Right lobe of liver (tissue), 6 donors: Measurements from ENCODE around the gene OPRM1. TPM values are rescaled to one million over a fixed set of nuclear protein-coding genes. Genes with fewer than 3 reads are reported as not detected.

ENCODE experiments used
- ATAC-seq, 4 donors: fragments of 200-7000 bp; cut with Tn5 transposase; one replicate each; pipeline ENCODE4 v1.9.1; 2020; ENCODE audit warnings: mild to moderate bottlenecking in 4 of 4, moderate library complexity in 4 of 4
- DNase-seq, 3 donors: peaks; one replicate each; pipeline ENCODE4 v3.0.0-alpha.2; 2020
- H3K27ac ChIP-seq, 3 donors: fragments of 200-600 bp; one replicate each; pipeline ENCODE4 v1.8.0; 2022
- H3K27me3 ChIP-seq, 2 donors: fragments of 200-600 bp; one replicate each; pipeline ENCODE4 v1.8.0; 2022
- H3K36me3 ChIP-seq, 4 donors: fragments of 200-600 bp; sonication (generic) in 1 of 4; one replicate each; pipeline versions ENCODE4 v1.5.1 to v1.8.0; 2017 to 2022; ENCODE audit warnings: control low read depth in 1 of 4
- H3K4me1 ChIP-seq, 4 donors: fragments of 200-600 bp; sonication (generic) in 1 of 4; one replicate each; pipeline versions ENCODE4 v1.5.1 to v1.8.0; 2017 to 2022; ENCODE audit warnings: control low read depth in 1 of 4
- H3K4me3 ChIP-seq, 3 donors: fragments of 200-600 bp; one replicate each; pipeline ENCODE4 v1.8.0; 2022
- H3K9me3 ChIP-seq, 4 donors: fragments of 200-600 bp; sonication (generic) in 1 of 4; one replicate each; pipeline versions ENCODE4 v1.5.1 to v1.8.0; 2017 to 2022; ENCODE audit warnings: control low read depth in 1 of 4
- POLR2A ChIP-seq: fragments of 450-650 bp; IDR thresholded peaks from one replicate; pipeline ENCODE4 v1.6.1; 2017; ENCODE audit warnings: antibody characterized with exemption, mild to moderate bottlenecking
- WGBS: methylation state at CpG from one replicate; pipeline ENCODE4 v1.1.6; 2018; ENCODE audit warnings: low coverage, low lambda C conversion rate; ENCODE audit not compliant: insufficient coverage; ENCODE audit errors: missing lambda C conversion rate; 5-methylcytosine and 5-hydroxymethylcytosine counted together
- intact Hi-C, 2 donors: fragments of 100-400 bp; cut with DNase I; formaldehyde crosslinking; loops; one replicate each; pipeline versions ENCODE4 v1.11.2 to v1.14.1; 2022
- total RNA-seq, 6 experiments: library from RNA; depleted of rRNA in 2 of 6; stranded (reverse); fragments of >200 nt in 2 of 6; fragmentation: NEBNext Ultra II Directional in 3 of 6; extraction: Animal tissue kit (Norgen Biotek cat#: 25700) in 3 of 6; gene quantifications; one replicate each; pipeline versions ENCODE4 v1.1.0 to v1.2.4, GENCODE V29; 2016 to 2023
- TF ChIP-seq, protein P1 (sequence below), 4 donors: fragments of 200-600 bp in 3 of 4; fragments of 450-650 bp in 1 of 4; IDR thresholded peaks; one replicate each; pipeline versions ENCODE4 v1.5.1 to v1.8.0; 2016 to 2022; ENCODE audit warnings: antibody characterized with exemption in 4 of 4, mild to moderate bottlenecking in 2 of 4
- donor health status: DM: no; HTN: yes; CAD: no.
- donor health status: DM: no; HTN: no; CAD: no.
- donor health status: DM: no; HTN: no; CAD: no.
- donor health status: DM: no; HTN: yes; CAD: no.
- donor health status: DM: no; HTN: yes; CAD: no.

The OPRM1 gene
- total RNA-seq, 6 experiments from 2014 or later, result not detected

DNA sequence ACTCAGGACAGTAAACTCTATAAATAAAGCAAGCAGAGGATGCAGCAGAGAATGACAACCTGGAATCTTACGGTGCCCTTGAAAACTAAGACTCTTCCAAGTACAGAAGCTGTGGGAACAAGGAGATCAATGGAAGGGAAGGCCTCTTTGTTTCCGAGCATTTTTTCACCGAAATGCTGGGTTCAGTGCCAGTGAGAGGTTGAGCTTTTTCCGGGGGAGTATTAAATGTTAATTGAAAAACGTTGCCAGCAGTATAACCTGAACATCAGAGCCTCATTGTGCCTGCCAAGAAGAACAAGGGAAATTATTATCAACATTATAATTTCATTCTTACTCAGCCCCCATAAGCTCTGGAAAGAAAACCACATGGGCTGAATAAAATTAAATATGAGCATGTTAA, 17.5 kb downstream of the OPRM1 start:
- Histone ChIP-seq H3K27me3 (no peaks in the 10 kb centered on the region), H3K36me3 (no peaks in the 10 kb centered on the region), H3K4me1 (no peaks in the 10 kb centered on the region), H3K9me3 (no peaks in the 10 kb centered on the region), H3K27ac (no peak overlapping the region), H3K4me3 (no peak overlapping the region)
- TF ChIP-seq POLR2A, result no peak
- TF ChIP-seq, protein P1, sequence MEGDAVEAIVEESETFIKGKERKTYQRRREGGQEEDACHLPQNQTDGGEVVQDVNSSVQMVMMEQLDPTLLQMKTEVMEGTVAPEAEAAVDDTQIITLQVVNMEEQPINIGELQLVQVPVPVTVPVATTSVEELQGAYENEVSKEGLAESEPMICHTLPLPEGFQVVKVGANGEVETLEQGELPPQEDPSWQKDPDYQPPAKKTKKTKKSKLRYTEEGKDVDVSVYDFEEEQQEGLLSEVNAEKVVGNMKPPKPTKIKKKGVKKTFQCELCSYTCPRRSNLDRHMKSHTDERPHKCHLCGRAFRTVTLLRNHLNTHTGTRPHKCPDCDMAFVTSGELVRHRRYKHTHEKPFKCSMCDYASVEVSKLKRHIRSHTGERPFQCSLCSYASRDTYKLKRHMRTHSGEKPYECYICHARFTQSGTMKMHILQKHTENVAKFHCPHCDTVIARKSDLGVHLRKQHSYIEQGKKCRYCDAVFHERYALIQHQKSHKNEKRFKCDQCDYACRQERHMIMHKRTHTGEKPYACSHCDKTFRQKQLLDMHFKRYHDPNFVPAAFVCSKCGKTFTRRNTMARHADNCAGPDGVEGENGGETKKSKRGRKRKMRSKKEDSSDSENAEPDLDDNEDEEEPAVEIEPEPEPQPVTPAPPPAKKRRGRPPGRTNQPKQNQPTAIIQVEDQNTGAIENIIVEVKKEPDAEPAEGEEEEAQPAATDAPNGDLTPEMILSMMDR (IDR thresholded peaks at IDR 0.05), result no peak
- 55% methylated on average over 5 of the region's 5 CpGs for WGBS
- intact Hi-C loops, result no loop called here
- DNase-seq (no peak), ATAC-seq (no peak)

DNA sequence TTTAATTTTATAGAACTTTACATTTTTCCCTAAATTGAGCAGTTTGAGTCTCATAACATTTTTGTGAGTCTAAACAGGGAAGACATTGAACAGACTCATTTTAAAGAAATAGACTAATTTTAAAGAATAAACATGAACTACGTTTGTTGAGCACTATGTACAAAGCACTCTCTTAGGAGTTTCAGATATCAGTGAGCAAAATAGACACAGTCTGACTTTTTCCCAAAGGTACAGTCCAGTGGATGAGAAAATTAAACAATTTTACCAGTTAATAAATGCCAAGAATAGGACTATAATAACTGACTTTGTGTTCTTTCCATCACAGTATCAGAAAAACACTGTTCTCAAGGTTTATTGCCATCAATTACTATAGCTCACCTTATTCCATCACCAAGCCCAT, 18.1 kb downstream of the OPRM1 start:
- no peak overlapping the region for H3K4me3 ChIP-seq
- DNase-seq (no peak), ATAC-seq (no peak)
- no peaks in the 10 kb centered on the region for H3K36me3 ChIP-seq
- no peaks in the 10 kb centered on the region for H3K9me3 ChIP-seq
- 15% methylated on average over 1 of the region's 1 CpG for WGBS
- TF ChIP-seq, protein P1 (IDR thresholded peaks at IDR 0.05), result no peak
- no peak for TF ChIP-seq POLR2A
- no peak overlapping the region for H3K27ac ChIP-seq
- intact Hi-C loops, result no loop called here
- H3K4me1 ChIP-seq, result no peaks in the 10 kb centered on the region
- H3K27me3 ChIP-seq, result no peaks in the 10 kb centered on the region

DNA sequence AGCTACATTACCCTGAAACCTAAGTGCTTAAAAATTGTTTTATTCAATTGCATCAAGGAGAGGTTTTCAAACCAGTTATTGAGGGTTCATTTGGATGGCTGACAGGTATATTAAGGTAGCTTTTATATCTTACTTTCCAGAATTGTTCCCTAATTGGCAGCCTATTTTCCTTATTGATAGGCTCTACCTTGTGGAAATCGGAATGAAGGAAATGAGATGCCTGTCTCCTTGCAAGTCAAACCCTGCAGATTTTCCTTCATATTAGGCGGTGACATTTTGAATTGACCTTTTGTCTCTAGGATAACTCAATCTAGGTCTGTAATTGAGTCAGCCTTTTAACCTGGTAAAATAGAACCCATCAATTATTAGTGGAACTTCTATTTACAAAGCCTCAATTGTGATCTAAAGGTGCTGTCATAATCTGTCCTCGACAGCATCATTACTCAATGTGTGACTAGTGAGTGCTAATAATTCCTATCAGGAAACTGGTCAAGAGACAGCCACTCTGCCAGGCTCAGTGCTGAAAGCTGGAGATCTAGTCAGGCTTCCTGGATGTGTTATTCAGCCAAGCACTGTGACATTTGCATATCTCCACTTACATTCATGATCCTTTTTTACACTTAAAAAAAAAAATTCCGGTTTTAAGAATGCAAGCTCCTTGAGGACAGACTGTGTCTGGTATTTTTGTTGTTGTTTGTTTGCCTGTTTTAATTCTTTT, 20.1 kb downstream of the OPRM1 start:
- TF ChIP-seq, protein P1 (IDR thresholded peaks at IDR 0.05), result no peak
- no peak for TF ChIP-seq POLR2A
- ATAC-seq, result no peak
- intact Hi-C loops, result no loop called here

DNA sequence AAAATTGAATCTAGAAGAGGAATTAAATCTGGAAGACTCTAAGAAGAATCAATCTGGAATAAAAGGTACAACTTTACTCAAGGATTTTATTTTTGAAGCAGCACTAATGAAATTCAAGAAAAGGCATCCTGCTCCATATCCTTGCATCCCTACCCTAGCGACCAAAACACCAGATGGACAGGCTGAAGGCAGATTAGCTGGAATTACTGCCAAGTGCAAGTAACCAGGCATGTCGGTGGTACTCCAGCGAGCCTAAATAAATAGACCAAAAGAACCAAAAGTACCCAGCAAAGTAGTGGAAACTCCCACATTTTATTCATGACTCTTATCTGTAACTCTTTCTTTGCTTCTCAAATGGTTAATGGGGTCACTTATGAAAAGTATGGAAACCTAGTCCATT, 21.0 kb downstream of the OPRM1 start:
- Histone ChIP-seq H3K27ac (no peak overlapping the region), H3K9me3 (no peaks in the 10 kb centered on the region), H3K36me3 (no peaks in the 10 kb centered on the region), H3K4me1 (no peaks in the 10 kb centered on the region), H3K4me3 (no peak overlapping the region), H3K27me3 (no peaks in the 10 kb centered on the region)
- 42% methylated on average over 3 of the region's 3 CpGs for whole genome bisulfite sequencing
- ATAC-seq, result no peak
- intact Hi-C loops, result no loop called here
- no peak for DNase-seq
- TF ChIP-seq POLR2A, result no peak
- TF ChIP-seq, protein P1 (IDR thresholded peaks at IDR 0.05), result no peak

More for the DNA sequence above, 20.1 kb downstream of the OPRM1 start:
- Histone ChIP-seq H3K9me3 (no peaks in the 10 kb centered on the region), H3K4me1 (no peaks in the 10 kb centered on the region), H3K27ac (no peak overlapping the region), H3K4me3 (no peak overlapping the region), H3K27me3 (no peaks in the 10 kb centered on the region), H3K36me3 (no peaks in the 10 kb centered on the region)
- DNase-seq, result no peak
- WGBS, result 44% methylated on average over 4 of the region's 4 CpGs
